ENCODE measurements around the gene MORC1. TPM values are rescaled to one million over a fixed set of nuclear protein-coding genes. Genes with fewer than 3 reads are reported as not detected.

Gene MORC1
- total RNA-seq, 2 donors from 2014 or later: not detected

GRCh38 chr3:108940568-108941263 lies 177.2 kb downstream of the MORC1 start:
- TF ChIP-seq CTCF (IDR thresholded peaks at IDR 0.05): no peak

GRCh38 chr3:108940166-108940565 lies 177.8 kb downstream of the MORC1 start:
- no peaks in the 10 kb centered on the region for H3K4me1 ChIP-seq (ENCODE audit: control insufficient read depth in 1 of 2, low read depth in 2 of 2)

More at GRCh38 chr3:108940568-108941263, 177.2 kb downstream of the MORC1 start:
- Histone ChIP-seq H3K9me3 (no peaks in the 10 kb centered on the region), H3K36me3 (no peaks in the 10 kb centered on the region), H3K4me3 (no peak overlapping the region), H3K4me1 (ENCODE audit: control insufficient read depth in 1 of 2, low read depth in 2 of 2) (no peaks in the 10 kb centered on the region), H3K27ac (no peak overlapping the region), H3K27me3 (replicated peaks; ENCODE audit: insufficient read depth) (no peaks in the 10 kb centered on the region)
- ATAC-seq (ENCODE audit: insufficient number of reproducible peaks, low FRiP score, low read depth): no peak
- DNase-seq (ENCODE audit: low spot score): no peak

GRCh38 chr3:108936924-108937689 lies 180.8 kb downstream of the MORC1 start:
- H3K9me3 ChIP-seq: no peaks in the 10 kb centered on the region
- no peak for TF ChIP-seq CTCF (IDR thresholded peaks at IDR 0.05)
- no peaks in the 10 kb centered on the region for H3K27me3 ChIP-seq (replicated peaks; ENCODE audit: insufficient read depth)
- H3K4me1 ChIP-seq (ENCODE audit: control insufficient read depth in 1 of 2, low read depth in 2 of 2): no peaks in the 10 kb centered on the region
- ATAC-seq (ENCODE audit: insufficient number of reproducible peaks, low FRiP score, low read depth) (no peak), DNase-seq (ENCODE audit: low spot score) (no peak)
- H3K27ac ChIP-seq: no peak overlapping the region
- no peak overlapping the region for H3K4me3 ChIP-seq
- no peaks in the 10 kb centered on the region for H3K36me3 ChIP-seq

More at GRCh38 chr3:108940166-108940565, 177.8 kb downstream of the MORC1 start:
- Histone ChIP-seq H3K27ac (no peak overlapping the region), H3K4me3 (no peak overlapping the region), H3K27me3 (replicated peaks; ENCODE audit: insufficient read depth) (no peaks in the 10 kb centered on the region), H3K36me3 (no peaks in the 10 kb centered on the region), H3K9me3 (no peaks in the 10 kb centered on the region)
- ATAC-seq (ENCODE audit: insufficient number of reproducible peaks, low FRiP score, low read depth): no peak
- no peak for DNase-seq (ENCODE audit: low spot score)
- no peak for TF ChIP-seq CTCF (IDR thresholded peaks at IDR 0.05)

- Histone ChIP-seq H3K4me3 (no peak overlapping the region), H3K27me3 (replicated peaks; ENCODE audit: insufficient read depth) (no peaks in the 10 kb centered on the region), H3K4me1 (ENCODE audit: control insufficient read depth in 1 of 2, low read depth in 2 of 2) (no peaks in the 10 kb centered on the region), H3K9me3 (no peaks in the 10 kb centered on the region), H3K27ac (no peak overlapping the region), H3K36me3 (no peaks in the 10 kb centered on the region)
- ATAC-seq (ENCODE audit: insufficient number of reproducible peaks, low FRiP score, low read depth) (no peak), DNase-seq (ENCODE audit: low spot score) (no peak)
- no peak for TF ChIP-seq CTCF (IDR thresholded peaks at IDR 0.05)
Measured at GRCh38 chr3:108931035-108931434, 186.9 kb downstream of the MORC1 start.

- ATAC-seq (ENCODE audit: insufficient number of reproducible peaks, low FRiP score, low read depth): no peak
Measured at GRCh38 chr3:108918866-108919265, 199.1 kb downstream of the MORC1 start.

More at GRCh38 chr3:108918866-108919265, 199.1 kb downstream of the MORC1 start:
- no peak for TF ChIP-seq CTCF (IDR thresholded peaks at IDR 0.05)
- no peak for DNase-seq (ENCODE audit: low spot score)
- H3K4me1 ChIP-seq (ENCODE audit: control insufficient read depth in 1 of 2, low read depth in 2 of 2): no peaks in the 10 kb centered on the region
- no peaks in the 10 kb centered on the region for H3K27me3 ChIP-seq (replicated peaks; ENCODE audit: insufficient read depth)
- H3K9me3 ChIP-seq: no peaks in the 10 kb centered on the region
- H3K36me3 ChIP-seq: no peaks in the 10 kb centered on the region
- no peak overlapping the region for H3K27ac ChIP-seq
- no peak overlapping the region for H3K4me3 ChIP-seq
